ENCODE data around the gene DCBLD1. TPM values are rescaled to one million over a fixed set of nuclear protein-coding genes. Genes with fewer than 3 reads are reported as not detected.

DCBLD1 gene
- total and polyA plus RNA-seq, 2 of the 13 experiments (the other 11 are each of a cell fraction or from before 2014, with no cell fraction given): 23.2 to 41.5 TPM

DNA sequence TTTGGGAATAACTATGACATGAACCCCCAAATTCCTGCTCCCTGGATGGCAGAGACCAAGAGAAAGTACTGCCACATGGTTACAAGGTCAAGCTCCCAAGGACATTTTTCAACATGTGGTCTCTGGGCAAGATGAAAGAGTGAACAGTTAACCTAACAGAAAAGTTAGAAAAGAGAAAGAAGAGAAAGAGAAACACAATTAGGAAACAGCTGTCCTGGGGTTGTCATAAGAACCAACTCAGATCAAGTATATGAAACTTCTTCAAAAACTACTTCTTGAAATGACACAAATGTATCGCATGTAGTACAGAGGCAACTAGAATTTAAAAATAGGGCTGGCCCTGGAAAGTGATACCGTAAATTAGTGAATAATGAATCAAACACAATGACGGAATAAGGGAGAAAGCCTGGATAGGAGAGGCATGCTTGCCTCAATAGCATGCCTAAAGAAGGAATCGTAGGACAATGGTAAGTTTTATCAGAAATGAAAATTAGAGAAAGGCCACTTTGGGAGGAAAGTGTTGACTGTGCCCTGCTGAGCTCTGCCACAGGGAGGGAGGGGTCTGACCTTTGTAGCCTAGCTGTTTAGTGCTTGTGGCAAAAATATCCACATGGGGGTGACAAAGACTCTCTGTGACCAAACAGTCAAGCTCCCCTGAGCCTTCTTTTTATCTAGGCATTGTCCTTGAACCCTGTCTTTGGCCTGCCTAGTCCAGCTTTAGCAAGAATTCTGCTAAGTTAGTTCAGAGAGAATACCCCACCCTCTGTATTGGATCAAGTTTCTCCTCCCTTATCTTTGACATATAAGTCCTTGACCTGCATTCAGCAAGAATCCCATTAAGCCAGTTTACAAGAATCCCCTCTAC, 4.3 kb upstream of the DCBLD1 start (continued):
- TF ChIP-seq RFX1 (IDR thresholded peaks at IDR 0.05) (no peak), ZNF678 (CRISPR knock-in tag; IDR thresholded peaks at IDR 0.05) (no peak), ZNF816 (CRISPR knock-in tag; IDR thresholded peaks at IDR 0.05; ENCODE audit: borderline replicate concordance) (no peak), ZNF260 (CRISPR knock-in tag; IDR thresholded peaks at IDR 0.05; ENCODE audit: borderline replicate concordance, low read depth) (no peak), ZNF781 (CRISPR knock-in tag; IDR thresholded peaks at IDR 0.05; ENCODE audit: borderline replicate concordance, not compliant biosample characterization) (no peak), SALL1 (CRISPR knock-in tag; IDR thresholded peaks at IDR 0.05) (peak; percentile 87), ZBTB8A (CRISPR knock-in tag; IDR thresholded peaks at IDR 0.05; ENCODE audit: borderline replicate concordance, low read depth) (no peak), ZNF558 (CRISPR knock-in tag; IDR thresholded peaks at IDR 0.05; ENCODE audit: borderline replicate concordance) (no peak), BCL6 (CRISPR knock-in tag; IDR thresholded peaks at IDR 0.05) (peak; percentile 80), ZNF232 (CRISPR knock-in tag; IDR thresholded peaks at IDR 0.05; ENCODE audit: borderline replicate concordance) (no peak), ZEB1 (IDR thresholded peaks at IDR 0.05; ENCODE audit: insufficient replicate concordance, low read depth) (peak; percentile 39), MXI1 (IDR thresholded peaks at IDR 0.05; ENCODE audit: borderline replicate concordance, low read depth, low read length) (peak; percentile 26; the same call in 1 of the 3 replicates), NONO (IDR thresholded peaks at IDR 0.05) (no peak), NONO (CRISPR knock-in tag; conservative IDR thresholded peaks at IDR 0.05) (no peak; the same call in 1 of the 2 replicates), MED1 (CRISPR knock-in tag; IDR thresholded peaks at IDR 0.05) (peak; percentile 74)
- TF ChIP-seq, protein P1, sequence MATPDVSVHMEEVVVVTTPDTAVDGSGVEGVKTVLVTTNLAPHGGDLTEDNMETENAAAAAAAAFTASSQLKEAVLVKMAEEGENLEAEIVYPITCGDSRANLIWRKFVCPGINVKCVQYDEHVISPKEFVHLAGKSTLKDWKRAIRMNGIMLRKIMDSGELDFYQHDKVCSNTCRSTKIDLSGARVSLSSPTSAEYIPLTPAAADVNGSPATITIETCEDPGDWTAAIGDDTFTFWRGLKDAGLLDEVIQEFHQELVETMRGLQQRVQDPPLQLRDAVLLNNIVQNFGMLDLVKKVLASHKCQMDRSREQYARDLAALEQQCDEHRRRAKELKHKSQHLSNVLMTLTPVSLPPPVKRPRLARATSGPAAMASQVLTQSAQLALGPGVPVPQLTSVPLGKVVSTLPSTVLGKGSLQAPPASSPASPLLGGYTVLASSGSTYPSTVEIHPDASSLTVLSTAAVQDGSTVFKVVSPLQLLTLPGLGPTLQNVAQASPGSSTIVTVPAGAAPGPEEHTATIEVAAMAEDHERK (CRISPR knock-in tag; IDR thresholded peaks at IDR 0.05; ENCODE audit: low read depth): no peak
- TF ChIP-seq, protein P2, sequence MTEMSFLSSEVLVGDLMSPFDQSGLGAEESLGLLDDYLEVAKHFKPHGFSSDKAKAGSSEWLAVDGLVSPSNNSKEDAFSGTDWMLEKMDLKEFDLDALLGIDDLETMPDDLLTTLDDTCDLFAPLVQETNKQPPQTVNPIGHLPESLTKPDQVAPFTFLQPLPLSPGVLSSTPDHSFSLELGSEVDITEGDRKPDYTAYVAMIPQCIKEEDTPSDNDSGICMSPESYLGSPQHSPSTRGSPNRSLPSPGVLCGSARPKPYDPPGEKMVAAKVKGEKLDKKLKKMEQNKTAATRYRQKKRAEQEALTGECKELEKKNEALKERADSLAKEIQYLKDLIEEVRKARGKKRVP (CRISPR knock-in tag; IDR thresholded peaks at IDR 0.05): peak in 1 of 2 experiments; percentile 14; a peak in 1 of 4 replicates
- TF ChIP-seq, protein P3, sequence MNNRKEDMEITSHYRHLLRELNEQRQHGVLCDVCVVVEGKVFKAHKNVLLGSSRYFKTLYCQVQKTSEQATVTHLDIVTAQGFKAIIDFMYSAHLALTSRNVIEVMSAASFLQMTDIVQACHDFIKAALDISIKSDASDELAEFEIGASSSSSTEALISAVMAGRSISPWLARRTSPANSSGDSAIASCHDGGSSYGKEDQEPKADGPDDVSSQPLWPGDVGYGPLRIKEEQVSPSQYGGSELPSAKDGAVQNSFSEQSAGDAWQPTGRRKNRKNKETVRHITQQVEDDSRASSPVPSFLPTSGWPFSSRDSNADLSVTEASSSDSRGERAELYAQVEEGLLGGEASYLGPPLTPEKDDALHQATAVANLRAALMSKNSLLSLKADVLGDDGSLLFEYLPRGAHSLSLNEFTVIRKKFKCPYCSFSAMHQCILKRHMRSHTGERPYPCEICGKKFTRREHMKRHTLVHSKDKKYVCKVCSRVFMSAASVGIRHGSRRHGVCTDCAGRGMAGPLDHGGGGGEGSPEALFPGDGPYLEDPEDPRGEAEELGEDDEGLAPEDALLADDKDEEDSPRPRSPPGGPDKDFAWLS (CRISPR knock-in tag; IDR thresholded peaks at IDR 0.05; ENCODE audit: borderline replicate concordance): no peak
- TF ChIP-seq, protein P4, sequence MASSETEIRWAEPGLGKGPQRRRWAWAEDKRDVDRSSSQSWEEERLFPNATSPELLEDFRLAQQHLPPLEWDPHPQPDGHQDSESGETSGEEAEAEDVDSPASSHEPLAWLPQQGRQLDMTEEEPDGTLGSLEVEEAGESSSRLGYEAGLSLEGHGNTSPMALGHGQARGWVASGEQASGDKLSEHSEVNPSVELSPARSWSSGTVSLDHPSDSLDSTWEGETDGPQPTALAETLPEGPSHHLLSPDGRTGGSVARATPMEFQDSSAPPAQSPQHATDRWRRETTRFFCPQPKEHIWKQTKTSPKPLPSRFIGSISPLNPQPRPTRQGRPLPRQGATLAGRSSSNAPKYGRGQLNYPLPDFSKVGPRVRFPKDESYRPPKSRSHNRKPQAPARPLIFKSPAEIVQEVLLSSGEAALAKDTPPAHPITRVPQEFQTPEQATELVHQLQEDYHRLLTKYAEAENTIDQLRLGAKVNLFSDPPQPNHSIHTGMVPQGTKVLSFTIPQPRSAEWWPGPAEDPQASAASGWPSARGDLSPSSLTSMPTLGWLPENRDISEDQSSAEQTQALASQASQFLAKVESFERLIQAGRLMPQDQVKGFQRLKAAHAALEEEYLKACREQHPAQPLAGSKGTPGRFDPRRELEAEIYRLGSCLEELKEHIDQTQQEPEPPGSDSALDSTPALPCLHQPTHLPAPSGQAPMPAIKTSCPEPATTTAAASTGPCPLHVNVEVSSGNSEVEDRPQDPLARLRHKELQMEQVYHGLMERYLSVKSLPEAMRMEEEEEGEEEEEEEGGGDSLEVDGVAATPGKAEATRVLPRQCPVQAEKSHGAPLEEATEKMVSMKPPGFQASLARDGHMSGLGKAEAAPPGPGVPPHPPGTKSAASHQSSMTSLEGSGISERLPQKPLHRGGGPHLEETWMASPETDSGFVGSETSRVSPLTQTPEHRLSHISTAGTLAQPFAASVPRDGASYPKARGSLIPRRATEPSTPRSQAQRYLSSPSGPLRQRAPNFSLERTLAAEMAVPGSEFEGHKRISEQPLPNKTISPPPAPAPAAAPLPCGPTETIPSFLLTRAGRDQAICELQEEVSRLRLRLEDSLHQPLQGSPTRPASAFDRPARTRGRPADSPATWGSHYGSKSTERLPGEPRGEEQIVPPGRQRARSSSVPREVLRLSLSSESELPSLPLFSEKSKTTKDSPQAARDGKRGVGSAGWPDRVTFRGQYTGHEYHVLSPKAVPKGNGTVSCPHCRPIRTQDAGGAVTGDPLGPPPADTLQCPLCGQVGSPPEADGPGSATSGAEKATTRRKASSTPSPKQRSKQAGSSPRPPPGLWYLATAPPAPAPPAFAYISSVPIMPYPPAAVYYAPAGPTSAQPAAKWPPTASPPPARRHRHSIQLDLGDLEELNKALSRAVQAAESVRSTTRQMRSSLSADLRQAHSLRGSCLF (CRISPR knock-in tag; IDR thresholded peaks at IDR 0.05; ENCODE audit: borderline replicate concordance): 0 out of 2 replicates have a peak, but pooled peaks have one; percentile 30
